IPS-18c (cell line): Measurements from ENCODE around the gene NUDT4B.
"Not testable (repeated sequence)": the region's sequence is repeated elsewhere in the genome, so short reads cannot be mapped to it uniquely, and the experiment has no call there.

Experiments used
- H3K4me3 ChIP-seq: 2 replicates; pipeline ENCODE4 v1.7.0; 2013; ENCODE audit warnings: low read depth, mild to moderate bottlenecking, low read length, moderate library complexity; ENCODE audit not compliant: insufficient read depth
- H3K9me3 ChIP-seq: one replicate; pipeline ENCODE4 v1.6.1; 2013; ENCODE audit warnings: mild to moderate bottlenecking, low read length, moderate library complexity; ENCODE audit not compliant: control insufficient read depth, insufficient read depth

The NUDT4B gene

DNA sequence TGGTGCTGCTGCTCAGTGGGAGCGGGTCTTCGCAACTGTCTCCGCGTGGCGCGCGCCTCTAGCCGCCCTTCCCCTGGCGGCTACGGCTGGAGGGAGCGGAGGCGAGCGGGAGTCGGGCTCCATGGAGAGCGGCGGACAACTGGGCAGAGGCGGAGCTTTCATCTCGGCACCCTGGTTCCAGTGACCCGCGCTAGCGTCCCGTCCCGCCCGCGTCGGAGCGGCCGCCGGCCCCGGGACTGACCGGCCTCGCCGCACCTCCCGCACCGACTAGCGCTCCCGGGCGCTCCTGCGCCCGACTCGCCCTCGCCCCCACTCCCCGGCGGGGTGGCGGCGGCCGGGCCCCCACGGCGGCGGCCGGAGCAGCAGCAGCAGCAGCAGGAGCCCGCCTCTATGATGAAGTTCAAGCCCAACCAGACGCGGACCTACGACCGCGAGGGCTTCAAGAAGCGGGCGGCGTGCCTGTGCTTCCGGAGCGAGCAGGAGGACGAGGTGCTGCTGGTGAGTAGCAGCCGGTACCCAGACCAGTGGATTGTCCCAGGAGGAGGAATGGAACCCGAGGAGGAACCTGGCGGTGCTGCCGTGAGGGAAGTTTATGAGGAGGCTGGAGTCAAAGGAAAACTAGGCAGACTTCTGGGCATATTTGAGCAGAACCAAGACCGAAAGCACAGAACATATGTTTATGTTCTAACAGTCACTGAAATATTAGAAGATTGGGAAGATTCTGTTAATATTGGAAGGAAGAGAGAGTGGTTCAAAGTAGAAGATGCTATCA lies at the start of gene NUDT4B:
Gene NUDT4B, plus strand, starts transcription at position 212 of the 772 bp plus-strand sequence. Its CDS starts 179 bp downstream, at position 391.
- H3K4me3 ChIP-seq, H3K9me3 ChIP-seq: not testable (repeated sequence)

DNA sequence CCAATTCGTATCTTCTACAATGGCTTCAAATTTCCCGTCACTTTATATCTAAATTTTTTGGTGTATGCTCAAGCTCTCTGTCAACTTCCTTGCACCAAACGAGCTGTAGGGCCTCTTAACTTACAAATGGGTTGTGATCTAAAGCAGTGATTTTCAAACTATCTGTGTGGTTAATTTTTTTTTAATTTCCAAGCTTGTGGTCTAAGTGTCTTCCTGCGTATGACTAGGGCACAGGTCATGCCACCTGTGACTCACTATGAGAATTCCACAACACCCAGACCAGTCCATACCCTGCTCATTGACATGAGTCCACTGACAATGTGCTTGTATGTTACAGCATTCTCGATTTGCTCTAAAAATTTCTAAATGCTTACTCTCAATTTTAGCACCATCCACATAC lies 49.2 kb upstream of the NUDT4B start:
- H3K4me3 ChIP-seq, H3K9me3 ChIP-seq: not testable (repeated sequence)

DNA sequence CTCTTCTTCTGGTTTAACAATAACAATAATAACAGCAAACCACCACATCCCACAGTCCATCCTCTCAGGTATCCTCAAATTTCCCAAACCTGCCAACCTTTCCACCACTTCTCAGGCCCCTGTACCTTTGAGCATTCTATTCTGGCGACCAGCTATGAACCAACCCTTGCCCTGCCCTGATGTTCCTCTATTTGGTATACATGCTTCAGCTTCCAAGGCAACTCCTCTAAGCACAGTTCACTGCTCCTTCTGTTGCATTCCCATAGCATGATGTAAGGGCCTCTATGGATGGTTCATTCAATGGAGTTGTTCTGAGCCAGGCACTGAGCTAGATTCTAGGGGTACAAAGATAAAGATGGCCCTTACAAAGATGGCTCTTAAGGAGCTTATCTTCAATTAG lies 46.3 kb upstream of the NUDT4B start:
- H3K4me3 ChIP-seq, result not testable (repeated sequence)

DNA sequence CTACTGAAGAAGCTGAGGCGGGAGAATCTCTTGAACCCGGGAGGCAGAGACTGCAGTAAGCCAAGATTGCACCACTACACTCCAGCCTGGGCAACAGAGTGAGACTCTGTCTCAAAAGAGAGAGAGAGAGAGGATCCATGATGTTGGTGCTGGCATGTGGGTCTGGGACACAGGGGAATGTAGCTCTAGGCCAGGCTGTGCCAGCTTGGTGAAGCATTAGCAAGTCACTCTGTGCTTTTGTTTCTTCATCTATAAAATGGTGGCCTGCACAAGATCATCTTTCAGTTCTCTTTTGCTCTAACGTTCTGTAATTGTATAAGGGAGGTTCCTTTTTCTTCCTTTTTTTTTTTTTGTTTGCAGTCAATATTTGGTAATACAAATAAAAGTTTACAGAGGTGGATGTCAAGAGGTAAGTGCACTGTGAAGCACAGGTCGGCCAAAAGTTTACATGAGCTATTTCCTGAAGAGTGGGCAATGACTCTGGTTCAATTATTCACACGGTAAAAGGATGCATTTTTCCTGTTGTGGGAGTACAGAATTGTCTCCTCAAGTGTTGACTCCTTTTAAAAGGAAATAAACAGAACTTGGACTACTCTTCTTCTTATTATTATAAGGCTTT lies 44.5 kb upstream of the NUDT4B start:
- H3K9me3 ChIP-seq, H3K4me3 ChIP-seq: not testable (repeated sequence)

More for the DNA sequence above, 46.3 kb upstream of the NUDT4B start:
- not testable (repeated sequence) for H3K9me3 ChIP-seq

DNA sequence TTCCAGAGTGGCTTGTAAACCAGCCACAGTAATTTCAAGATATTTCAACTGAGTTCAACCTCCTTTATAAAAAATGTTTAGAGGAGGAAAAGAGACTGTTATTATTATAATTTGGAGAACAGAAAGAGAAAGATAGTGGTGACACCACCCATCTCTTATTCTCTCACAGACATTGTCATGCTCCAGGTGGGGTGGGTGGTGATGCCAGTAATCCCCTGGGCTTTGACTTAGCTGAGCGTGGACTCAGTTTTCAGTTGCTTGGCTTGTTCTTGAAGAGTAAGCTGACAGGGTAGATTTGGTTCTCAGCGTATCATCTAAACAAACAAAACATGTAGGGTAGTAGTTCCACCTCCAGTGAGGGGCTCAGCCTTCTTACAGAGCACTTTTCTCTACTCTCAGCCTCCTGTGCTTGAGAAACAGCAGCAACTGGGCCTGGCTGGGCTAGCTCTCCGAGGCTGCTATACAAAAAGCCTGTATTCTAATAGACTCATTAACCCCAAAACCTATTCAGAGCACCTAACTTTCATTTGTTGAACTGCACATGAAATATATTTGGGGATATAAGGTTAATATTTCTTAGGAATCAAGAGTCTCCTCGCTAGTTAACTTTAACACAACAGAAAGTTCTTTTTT lies 43.1 kb upstream of the NUDT4B start:
- H3K4me3 ChIP-seq, H3K9me3 ChIP-seq: not testable (repeated sequence)

DNA sequence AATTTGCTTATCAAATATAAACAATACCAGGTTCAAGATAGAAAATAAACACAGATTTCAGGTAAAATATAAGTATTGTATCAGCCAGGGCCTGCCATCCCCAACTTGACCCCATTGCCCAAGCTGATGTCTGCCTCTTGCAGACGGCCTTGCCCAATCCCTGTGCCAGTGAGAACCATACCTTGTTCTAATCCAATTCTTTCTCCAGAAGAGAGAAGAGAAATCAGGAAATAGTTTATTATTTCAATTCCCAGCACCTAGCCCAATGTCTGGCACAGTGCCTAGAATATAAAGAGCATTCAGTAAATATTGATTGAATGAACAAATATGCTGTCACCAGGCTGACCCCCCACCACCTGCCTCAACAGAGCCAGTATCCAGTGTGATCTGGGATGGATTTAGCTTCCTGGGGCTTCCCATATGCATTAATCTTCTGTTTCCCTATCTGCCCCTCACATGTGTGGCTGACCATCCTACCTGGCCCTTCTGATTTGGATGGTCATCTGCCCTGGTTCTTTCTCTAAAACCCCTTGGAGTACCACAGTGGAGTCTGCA lies 39.7 kb upstream of the NUDT4B start:
- H3K9me3 ChIP-seq, H3K4me3 ChIP-seq: not testable (repeated sequence)

DNA sequence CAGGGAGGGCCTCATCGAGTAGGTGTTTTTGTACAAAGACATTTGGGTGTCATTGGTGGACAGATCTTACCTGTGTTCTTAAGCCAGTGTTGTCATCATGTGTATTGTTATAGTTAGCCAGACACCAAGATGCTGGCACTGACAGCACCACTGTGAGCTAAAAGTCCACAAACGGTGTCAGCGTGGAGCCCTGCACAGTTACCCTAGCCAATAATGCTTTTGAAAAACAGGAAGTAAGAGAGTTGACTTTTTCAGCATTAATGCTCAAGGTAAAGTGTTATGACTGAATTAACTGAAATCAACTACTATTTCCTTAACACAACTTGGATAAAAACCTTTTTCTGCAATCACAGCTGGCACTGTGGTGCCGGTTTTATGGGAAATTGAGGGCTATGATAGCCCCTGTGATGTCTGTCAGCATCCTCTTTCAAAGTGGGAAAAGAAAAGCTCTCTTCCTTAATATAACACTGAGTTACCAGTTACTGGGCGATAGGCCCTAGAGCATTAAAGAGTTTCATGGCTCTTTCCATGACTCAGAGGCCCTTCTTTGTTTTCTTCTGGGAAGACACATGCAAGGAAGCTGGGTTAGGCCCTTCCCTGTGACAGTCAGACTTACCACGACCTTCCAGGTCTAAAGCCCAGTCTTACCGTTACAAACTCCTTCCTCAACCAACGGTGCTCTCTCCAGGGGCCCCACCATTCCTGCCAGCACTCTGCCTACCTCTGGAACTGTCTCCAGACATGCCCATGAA lies 37.6 kb upstream of the NUDT4B start:
- H3K9me3 ChIP-seq, H3K4me3 ChIP-seq: not testable (repeated sequence)

DNA sequence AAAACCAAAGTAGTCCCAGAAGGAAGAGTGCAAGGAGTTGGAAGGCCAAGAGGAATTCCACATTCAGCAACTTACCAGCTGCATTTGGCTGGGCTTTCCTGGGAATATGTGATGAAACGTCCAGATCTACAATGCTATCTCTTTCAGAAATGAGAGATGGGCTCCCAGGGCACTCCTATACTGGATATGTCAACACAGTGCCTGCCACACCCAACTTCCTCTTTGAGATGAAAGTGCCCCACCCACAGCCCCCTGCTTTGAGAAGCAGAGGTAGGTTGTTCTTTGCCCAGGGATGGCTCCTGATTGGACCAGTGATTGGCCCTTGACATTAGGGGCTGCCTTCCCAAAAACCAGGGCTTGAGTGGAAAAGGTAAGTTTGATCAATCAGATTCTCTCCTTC lies 36.2 kb upstream of the NUDT4B start:
- H3K9me3 ChIP-seq, result not testable (repeated sequence)

DNA sequence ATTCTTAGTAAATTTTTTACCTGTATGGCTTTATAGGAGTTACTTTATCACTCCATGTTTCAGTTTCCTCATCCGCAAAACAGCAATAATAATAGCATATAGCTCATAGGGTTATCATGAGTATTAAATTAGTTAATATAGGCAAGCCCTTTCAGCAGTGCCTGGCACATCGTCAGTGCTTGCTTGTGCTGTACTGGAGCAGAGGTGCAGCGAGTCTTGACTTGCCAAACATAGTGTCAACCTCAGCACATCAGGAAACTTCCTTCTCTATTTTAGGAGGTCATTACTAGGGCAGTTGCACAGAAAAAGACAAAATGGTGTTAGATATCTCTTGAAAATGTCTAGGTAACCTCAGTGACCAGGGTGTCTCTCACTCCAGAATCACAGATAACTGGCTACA lies 33.1 kb upstream of the NUDT4B start:
- not testable (repeated sequence) for H3K9me3 ChIP-seq, H3K4me3 ChIP-seq

More for the DNA sequence above, 36.2 kb upstream of the NUDT4B start:
- not testable (repeated sequence) for H3K4me3 ChIP-seq

DNA sequence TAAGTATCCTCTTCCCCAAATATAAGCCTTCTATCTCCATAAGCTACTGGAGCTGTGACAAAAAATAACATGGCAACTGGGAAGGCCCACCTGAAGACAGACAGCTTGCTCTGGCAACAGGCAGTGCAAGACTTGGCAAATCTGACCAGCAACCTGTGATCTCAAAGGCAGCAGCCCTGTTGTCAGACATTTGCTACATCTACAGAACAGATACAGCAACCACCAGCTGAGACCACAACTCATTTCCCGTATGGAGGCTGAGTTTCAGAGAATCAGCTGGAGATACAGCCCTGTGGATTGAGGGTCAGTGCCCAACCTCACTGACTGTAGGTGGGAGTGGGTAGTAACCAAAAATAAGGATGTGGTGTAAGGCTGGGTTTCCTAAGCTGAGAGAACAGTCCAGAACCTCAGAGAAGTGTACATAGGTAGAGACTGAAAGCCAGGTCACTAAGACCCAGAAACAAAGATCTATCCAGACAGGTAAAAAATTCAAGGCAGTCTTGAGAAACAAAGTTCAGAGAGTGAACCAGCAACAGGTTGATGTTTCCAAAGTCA lies 31.5 kb upstream of the NUDT4B start:
- not testable (repeated sequence) for H3K4me3 ChIP-seq, H3K9me3 ChIP-seq

DNA sequence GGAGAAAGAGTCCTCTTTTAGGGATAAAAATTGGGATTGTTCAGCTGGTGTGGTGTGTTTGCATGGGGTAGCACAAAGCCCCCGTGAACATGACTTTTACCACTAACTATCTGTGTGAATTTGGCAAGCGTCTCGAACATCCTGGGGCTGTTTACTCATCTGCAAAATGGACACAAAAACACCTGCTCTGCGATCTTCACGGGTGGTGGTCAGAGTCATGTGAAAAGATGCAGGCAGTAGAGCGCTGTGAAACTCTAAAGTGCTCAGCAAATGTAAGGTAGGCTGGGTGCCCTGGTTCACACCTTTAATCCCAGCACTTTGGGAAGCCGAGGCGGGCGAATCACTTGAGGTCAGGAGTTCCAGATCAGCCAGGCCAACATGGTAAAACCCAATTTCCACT lies 27.7 kb upstream of the NUDT4B start:
- not testable (repeated sequence) for H3K9me3 ChIP-seq

DNA sequence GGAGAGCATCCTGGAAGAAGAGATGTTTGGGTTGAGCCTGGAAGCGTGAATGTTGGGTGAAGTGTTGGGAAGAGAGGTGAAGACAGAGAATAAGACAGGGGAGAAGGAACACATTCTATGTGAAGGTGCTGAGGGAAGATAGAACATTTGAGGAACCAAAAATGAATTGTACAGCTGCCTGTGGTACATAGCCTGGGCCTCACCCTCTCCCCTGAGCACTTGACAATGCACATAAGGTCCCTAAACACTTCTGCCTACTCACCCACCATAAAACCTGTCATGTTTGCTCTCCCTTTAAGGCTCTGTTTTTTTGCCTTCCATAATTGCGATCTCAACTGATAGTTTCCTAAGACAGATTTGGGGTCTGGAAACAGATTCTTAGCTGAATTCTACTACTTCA lies 25.8 kb upstream of the NUDT4B start:
- not testable (repeated sequence) for H3K4me3 ChIP-seq, H3K9me3 ChIP-seq

More for the DNA sequence above, 27.7 kb upstream of the NUDT4B start:
- not testable (repeated sequence) for H3K4me3 ChIP-seq

DNA sequence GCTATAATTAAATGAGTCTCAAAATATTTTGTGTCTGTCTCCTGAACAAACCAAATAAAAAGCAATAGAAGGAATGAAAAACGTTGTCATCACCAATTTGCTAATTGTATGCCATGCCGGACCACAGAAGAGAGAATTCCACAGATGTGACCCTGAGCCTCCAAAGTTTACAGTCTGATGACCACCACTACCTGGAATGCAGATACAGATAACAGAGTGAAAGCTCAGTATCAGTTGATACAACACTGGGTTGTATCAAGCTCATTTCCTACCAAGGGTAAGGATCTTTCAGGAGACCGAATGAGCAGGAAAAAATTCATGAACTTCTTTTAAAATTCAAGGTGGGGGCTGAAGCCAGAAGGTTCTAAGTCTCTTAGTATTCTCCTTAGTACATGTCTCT lies 25.1 kb upstream of the NUDT4B start:
- not testable (repeated sequence) for H3K4me3 ChIP-seq, H3K9me3 ChIP-seq

DNA sequence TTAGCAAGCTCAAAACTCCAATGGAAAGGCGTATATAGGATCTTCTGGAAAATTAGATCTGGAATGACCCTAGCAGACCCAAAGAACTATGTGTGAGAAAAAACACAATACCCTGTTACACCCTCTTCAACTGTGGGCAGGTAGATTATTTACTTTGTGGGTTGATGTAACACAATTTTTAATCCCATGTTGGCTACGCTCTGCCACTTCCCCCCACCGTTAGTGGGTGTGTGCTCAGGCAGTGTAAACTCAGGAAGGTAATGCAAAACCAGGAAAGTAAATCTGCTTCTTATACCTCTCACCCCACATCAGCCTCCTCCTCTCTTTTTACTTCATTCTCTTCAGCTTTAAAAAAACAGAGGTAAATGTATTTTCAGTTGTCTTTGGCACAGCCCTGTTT lies 23.7 kb upstream of the NUDT4B start:
- not testable (repeated sequence) for H3K4me3 ChIP-seq, H3K9me3 ChIP-seq

DNA sequence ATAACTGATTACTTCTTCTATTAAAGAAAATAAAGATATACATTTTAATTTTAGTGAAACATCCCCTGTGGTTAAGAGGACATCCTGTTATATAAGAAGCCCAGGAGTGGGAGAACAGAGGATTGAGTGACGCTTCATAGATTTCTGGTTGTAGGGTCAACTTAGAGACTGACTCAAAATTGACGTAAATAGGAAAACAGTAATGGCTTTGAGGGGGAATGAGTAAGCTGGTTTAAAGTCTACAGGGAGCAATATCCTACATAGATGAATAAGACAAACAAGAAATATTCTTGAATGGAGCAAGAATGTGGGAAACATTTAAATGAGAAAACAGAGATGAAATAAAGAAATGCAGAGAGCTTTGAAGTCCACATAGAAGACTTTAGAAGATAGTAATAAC lies 20.7 kb upstream of the NUDT4B start:
- H3K4me3 ChIP-seq, H3K9me3 ChIP-seq: not testable (repeated sequence)

DNA sequence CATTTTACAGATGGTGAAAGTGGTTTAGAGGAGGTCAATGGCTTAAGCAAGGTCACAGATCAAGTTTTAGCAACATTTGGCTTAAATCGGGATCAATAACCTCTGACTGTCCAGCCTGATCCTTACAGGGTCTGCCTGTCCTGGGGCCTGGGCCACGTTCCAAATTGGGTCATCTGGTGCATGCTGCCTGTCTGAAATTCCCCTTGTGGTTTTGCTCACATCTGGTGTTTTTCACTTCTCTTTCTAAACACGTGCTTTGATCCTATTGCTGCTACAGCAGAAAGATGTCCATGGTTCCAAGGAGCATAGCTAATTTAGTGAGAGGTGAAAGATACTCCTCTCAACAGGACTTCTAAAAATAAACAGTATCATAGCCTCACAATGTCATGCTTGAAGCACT lies 19.4 kb upstream of the NUDT4B start:
- H3K4me3 ChIP-seq, H3K9me3 ChIP-seq: not testable (repeated sequence)

DNA sequence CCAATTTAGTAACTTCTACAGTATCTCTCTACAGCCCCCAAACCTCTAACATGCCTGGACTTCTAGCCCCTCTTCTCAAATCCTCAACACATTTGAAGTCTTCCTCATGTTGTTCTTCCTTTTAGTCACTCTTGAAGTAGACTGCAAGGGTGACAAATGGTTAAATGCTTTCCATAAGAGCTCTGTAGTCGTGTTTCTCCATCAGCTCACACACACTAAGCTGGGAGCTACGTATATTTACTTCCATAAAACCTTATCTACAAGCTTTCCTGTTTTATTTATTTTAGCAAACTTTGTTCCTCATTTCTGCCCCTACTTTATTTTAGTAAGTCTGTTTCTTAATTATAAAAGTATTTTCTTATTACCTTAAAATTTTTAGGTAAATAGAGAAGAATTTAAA lies 19.0 kb upstream of the NUDT4B start:
- not testable (repeated sequence) for H3K4me3 ChIP-seq, H3K9me3 ChIP-seq
